ENCODE measurements around the gene PRSS50.

PRSS50 gene

DNA sequence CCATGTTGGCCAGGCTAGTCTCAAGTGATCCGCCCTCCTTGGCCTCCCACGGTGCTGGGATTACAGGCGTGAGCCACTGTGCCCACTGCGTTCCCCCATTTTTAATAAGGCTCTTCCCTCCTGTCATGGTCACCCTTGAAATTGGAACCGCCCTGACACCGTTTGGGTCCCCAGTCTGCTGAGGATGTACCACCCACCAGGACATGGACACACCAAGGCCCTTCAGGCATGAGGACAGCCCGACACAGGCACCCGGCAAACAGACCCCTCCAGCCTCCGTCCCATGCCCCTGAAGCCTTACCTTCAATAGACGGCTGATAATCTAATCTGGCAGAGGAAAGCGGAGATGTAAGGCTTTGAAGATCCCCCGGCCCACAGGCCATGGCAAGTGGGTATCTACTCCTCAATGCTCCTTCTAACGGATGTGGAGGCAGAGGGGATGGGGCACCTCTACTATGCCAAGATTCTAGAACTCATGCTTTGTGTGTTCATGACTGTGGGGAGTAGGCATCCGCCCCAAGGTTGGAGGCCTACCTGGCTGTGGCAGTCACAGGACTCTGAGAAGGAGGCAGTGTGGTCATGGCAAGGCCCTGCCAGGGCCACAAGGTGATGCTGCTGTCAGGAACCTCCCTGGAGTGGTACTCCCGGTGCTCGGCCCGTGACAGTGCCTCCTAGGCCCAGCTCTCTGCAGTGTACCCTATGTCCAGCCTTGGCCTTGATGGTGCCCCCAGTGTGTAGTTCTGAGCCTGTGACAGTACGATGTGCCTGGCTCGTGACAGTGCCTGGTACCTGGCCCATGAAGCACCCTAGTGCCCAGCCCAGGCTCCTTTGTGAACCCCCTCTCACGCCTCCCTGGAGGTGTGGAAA lies 18.6 kb upstream of the PRSS50 start:
- no peaks in the 10 kb centered on the region for H3K36me3 ChIP-seq (replicated peaks; ENCODE audit: insufficient read depth, low read length)
- no peaks in the 10 kb centered on the region for H3K9me2 ChIP-seq (replicated peaks; ENCODE audit: insufficient read depth, low read length)
- no peaks in the 10 kb centered on the region for H3F3A ChIP-seq (ENCODE audit: insufficient read depth, low read length)
- H3K27ac ChIP-seq (ENCODE audit: low read length): no peak overlapping the region
- no peak overlapping the region for H3K9ac ChIP-seq (ENCODE audit: low read length)
- no peak overlapping the region for H3K4me2 ChIP-seq (ENCODE audit: low read depth, low read length)
- TF ChIP-seq EZH2 (optimal IDR thresholded peaks at IDR 0.05; ENCODE audit: low read depth, low read length) (no peak), EZH2phosphoT487 (IDR thresholded peaks at IDR 0.05; ENCODE audit: low read length) (no peak)
- TF ChIP-seq, protein P1, sequence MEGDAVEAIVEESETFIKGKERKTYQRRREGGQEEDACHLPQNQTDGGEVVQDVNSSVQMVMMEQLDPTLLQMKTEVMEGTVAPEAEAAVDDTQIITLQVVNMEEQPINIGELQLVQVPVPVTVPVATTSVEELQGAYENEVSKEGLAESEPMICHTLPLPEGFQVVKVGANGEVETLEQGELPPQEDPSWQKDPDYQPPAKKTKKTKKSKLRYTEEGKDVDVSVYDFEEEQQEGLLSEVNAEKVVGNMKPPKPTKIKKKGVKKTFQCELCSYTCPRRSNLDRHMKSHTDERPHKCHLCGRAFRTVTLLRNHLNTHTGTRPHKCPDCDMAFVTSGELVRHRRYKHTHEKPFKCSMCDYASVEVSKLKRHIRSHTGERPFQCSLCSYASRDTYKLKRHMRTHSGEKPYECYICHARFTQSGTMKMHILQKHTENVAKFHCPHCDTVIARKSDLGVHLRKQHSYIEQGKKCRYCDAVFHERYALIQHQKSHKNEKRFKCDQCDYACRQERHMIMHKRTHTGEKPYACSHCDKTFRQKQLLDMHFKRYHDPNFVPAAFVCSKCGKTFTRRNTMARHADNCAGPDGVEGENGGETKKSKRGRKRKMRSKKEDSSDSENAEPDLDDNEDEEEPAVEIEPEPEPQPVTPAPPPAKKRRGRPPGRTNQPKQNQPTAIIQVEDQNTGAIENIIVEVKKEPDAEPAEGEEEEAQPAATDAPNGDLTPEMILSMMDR (IDR thresholded peaks at IDR 0.05; ENCODE audit: low read length): no peak
- no peak overlapping the region for H3K4me3 ChIP-seq (ENCODE audit: low read length)
- H4K20me1 ChIP-seq (ENCODE audit: insufficient read depth, low read length): no peaks in the 10 kb centered on the region
- no peaks in the 10 kb centered on the region for H3K4me1 ChIP-seq (ENCODE audit: low read length)
- no peaks in the 10 kb centered on the region for H3K27me3 ChIP-seq (replicated peaks; ENCODE audit: insufficient read depth, low read length)
- H2AFZ ChIP-seq (ENCODE audit: low read length): no peak overlapping the region
- no peaks in the 10 kb centered on the region for H3K79me2 ChIP-seq (ENCODE audit: low read length)
- no peak for DNase-seq
- no peaks in the 10 kb centered on the region for H3K9me3 ChIP-seq (replicated peaks; ENCODE audit: insufficient read depth, low read length)

GRCh38 chr3:46734773-46735172 lies 17.1 kb upstream of the PRSS50 start:
- Histone ChIP-seq H3K79me2 (ENCODE audit: low read length) (no peaks in the 10 kb centered on the region), H3K4me2 (ENCODE audit: low read depth, low read length) (no peak overlapping the region), H3K36me3 (replicated peaks; ENCODE audit: insufficient read depth, low read length) (no peaks in the 10 kb centered on the region), H3K27me3 (replicated peaks; ENCODE audit: insufficient read depth, low read length) (no peaks in the 10 kb centered on the region), H3K27ac (ENCODE audit: low read length) (no peak overlapping the region), H3K4me3 (ENCODE audit: low read length) (no peak overlapping the region), H3K9me3 (replicated peaks; ENCODE audit: insufficient read depth, low read length) (no peaks in the 10 kb centered on the region), H3K9ac (ENCODE audit: low read length) (no peak overlapping the region), H4K20me1 (ENCODE audit: insufficient read depth, low read length) (no peaks in the 10 kb centered on the region), H2AFZ (ENCODE audit: low read length) (no peak overlapping the region), H3K4me1 (ENCODE audit: low read length) (no peaks in the 10 kb centered on the region), H3F3A (ENCODE audit: insufficient read depth, low read length) (no peaks in the 10 kb centered on the region), H3K9me2 (replicated peaks; ENCODE audit: insufficient read depth, low read length) (no peaks in the 10 kb centered on the region)
- no peak for TF ChIP-seq EZH2phosphoT487 (IDR thresholded peaks at IDR 0.05; ENCODE audit: low read length)
- TF ChIP-seq, protein P1 (IDR thresholded peaks at IDR 0.05; ENCODE audit: low read length): no peak
- TF ChIP-seq EZH2 (optimal IDR thresholded peaks at IDR 0.05; ENCODE audit: low read depth, low read length): no peak
- no peak for DNase-seq

DNA sequence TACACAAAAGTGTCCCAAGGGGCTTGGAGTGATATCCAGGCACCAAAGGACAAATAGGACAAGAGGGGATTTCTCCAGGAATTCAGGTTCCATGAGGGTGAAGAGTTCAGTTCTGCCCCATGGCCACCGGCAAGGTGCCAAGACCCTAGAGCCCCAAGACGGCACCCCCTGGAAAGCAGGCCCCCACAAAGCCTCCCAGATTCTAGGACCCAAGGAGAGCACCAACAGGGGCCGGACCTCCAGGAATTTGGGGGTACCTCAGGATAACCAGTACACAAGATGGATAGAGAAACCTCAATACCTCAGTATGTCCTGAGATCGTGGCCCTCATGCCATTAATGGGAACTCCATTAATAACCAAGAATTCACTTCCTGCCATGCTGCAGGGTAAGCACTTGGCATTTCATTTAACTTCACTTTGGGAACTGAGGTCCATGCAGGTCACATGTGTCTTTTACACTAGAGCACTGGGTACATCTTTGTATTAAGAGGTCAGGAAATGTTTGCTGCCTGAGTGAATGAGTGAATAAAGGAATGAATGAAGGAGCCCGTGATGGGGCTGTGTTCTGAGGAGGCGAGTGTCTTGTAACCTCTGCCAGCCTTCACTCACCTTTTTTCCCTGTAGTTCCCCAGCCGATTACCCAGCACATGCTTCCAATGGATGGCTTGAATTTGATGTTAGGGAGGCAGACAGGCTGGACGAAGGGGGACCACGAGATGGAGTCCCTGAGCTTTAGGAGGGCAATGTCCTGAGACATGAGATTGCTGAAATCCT lies 15.5 kb upstream of the PRSS50 start:
- TF ChIP-seq EZH2 (optimal IDR thresholded peaks at IDR 0.05; ENCODE audit: low read depth, low read length) (no peak), EZH2phosphoT487 (IDR thresholded peaks at IDR 0.05; ENCODE audit: low read length) (no peak)
- TF ChIP-seq, protein P1 (IDR thresholded peaks at IDR 0.05; ENCODE audit: low read length): no peak
- no peaks in the 10 kb centered on the region for H3K79me2 ChIP-seq (ENCODE audit: low read length)
- no peak overlapping the region for H3K4me3 ChIP-seq (ENCODE audit: low read length)
- no peaks in the 10 kb centered on the region for H3F3A ChIP-seq (ENCODE audit: insufficient read depth, low read length)
- H3K9me2 ChIP-seq (replicated peaks; ENCODE audit: insufficient read depth, low read length): no peaks in the 10 kb centered on the region
- no peak overlapping the region for H3K4me2 ChIP-seq (ENCODE audit: low read depth, low read length)
- H2AFZ ChIP-seq (ENCODE audit: low read length): no peak overlapping the region
- no peaks in the 10 kb centered on the region for H3K36me3 ChIP-seq (replicated peaks; ENCODE audit: insufficient read depth, low read length)
- H3K27me3 ChIP-seq (replicated peaks; ENCODE audit: insufficient read depth, low read length): no peaks in the 10 kb centered on the region
- H3K9ac ChIP-seq (ENCODE audit: low read length): no peak overlapping the region
- no peaks in the 10 kb centered on the region for H3K4me1 ChIP-seq (ENCODE audit: low read length)
- H3K9me3 ChIP-seq (replicated peaks; ENCODE audit: insufficient read depth, low read length): no peaks in the 10 kb centered on the region
- no peaks in the 10 kb centered on the region for H4K20me1 ChIP-seq (ENCODE audit: insufficient read depth, low read length)
- no peak for DNase-seq
- H3K27ac ChIP-seq (ENCODE audit: low read length): no peak overlapping the region
